ENCODE data around the gene DST.

The DST gene

GRCh38 chr6:56483929-56484328 is 158.8 kb downstream of the DST start:
- H3K36me3 ChIP-seq (replicated peaks), result peaks cover 26% of the 10 kb centered on the region
- no peak overlapping the region for H3K4me3 ChIP-seq (ENCODE audit: low read depth, low read length)
- no peak for DNase-seq
- H3K27ac ChIP-seq, result no peak overlapping the region
- H3K27me3 ChIP-seq (replicated peaks), result no peaks in the 10 kb centered on the region
- TF ChIP-seq, protein P1, sequence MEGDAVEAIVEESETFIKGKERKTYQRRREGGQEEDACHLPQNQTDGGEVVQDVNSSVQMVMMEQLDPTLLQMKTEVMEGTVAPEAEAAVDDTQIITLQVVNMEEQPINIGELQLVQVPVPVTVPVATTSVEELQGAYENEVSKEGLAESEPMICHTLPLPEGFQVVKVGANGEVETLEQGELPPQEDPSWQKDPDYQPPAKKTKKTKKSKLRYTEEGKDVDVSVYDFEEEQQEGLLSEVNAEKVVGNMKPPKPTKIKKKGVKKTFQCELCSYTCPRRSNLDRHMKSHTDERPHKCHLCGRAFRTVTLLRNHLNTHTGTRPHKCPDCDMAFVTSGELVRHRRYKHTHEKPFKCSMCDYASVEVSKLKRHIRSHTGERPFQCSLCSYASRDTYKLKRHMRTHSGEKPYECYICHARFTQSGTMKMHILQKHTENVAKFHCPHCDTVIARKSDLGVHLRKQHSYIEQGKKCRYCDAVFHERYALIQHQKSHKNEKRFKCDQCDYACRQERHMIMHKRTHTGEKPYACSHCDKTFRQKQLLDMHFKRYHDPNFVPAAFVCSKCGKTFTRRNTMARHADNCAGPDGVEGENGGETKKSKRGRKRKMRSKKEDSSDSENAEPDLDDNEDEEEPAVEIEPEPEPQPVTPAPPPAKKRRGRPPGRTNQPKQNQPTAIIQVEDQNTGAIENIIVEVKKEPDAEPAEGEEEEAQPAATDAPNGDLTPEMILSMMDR (IDR thresholded peaks at IDR 0.05; ENCODE audit: low read depth, low read length, missing control alignments), result no peak
- in situ Hi-C loops (cut with HindIII; ENCODE audit: low pct_ligation_motif_present, low sequenced_read_pairs), result no loop called here

DNA sequence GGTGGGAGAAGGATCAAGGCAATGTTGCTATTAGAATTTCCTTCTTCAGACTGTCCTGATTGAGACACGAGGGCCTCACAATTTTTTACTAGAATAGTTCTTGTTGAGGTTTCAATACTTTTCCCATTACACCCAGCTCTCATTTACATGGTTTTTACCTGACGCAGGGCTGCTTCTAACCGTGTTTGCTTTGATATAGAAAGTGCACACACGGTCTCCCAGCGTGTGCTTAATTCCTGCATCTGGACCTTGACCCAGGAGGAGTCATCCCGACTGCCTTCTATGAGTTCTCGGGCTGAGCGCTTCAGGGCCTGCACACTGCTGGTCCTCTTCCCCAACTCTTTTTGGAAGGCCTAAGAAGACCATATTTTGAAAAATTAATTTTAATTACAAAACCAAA is 160.2 kb downstream of the DST start:
- no peak overlapping the region for H3K4me3 ChIP-seq (ENCODE audit: low read depth, low read length)
- no peak overlapping the region for H3K27ac ChIP-seq
- H3K27me3 ChIP-seq (replicated peaks), result no peaks in the 10 kb centered on the region
- DNase-seq, result no peak
- TF ChIP-seq, protein P1 (IDR thresholded peaks at IDR 0.05; ENCODE audit: low read depth, low read length, missing control alignments), result no peak
- H3K36me3 ChIP-seq (replicated peaks), result peaks cover 26% of the 10 kb centered on the region
- in situ Hi-C loops (cut with HindIII; ENCODE audit: low pct_ligation_motif_present, low sequenced_read_pairs), result no loop called here

DNA sequence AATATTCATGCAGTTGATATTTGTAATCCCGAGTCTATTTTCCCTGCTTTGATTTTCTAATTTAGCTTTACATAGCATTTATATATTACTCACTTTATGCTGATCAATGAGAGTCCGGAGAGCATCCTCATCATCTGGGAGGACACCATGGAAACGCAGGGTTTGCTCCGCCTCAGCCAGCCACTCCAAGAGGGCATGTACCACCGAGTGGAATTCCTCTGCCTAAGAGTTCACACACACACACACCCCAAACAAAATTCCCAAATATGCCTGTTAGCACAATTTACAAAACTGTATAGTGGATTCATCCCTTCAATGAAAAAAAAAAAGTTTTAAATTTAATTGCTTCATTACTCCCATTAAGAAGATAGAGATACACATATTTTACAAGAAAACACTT is 160.7 kb downstream of the DST start:
- Histone ChIP-seq H3K4me3 (ENCODE audit: low read depth, low read length) (no peak overlapping the region), H3K36me3 (replicated peaks) (peaks cover 32% of the 10 kb centered on the region), H3K27ac (no peak overlapping the region), H3K27me3 (replicated peaks) (no peaks in the 10 kb centered on the region)
- in situ Hi-C loops (cut with HindIII; ENCODE audit: low pct_ligation_motif_present, low sequenced_read_pairs), result no loop called here
- no peak for DNase-seq
- TF ChIP-seq, protein P1 (IDR thresholded peaks at IDR 0.05; ENCODE audit: low read depth, low read length, missing control alignments), result no peak

DNA sequence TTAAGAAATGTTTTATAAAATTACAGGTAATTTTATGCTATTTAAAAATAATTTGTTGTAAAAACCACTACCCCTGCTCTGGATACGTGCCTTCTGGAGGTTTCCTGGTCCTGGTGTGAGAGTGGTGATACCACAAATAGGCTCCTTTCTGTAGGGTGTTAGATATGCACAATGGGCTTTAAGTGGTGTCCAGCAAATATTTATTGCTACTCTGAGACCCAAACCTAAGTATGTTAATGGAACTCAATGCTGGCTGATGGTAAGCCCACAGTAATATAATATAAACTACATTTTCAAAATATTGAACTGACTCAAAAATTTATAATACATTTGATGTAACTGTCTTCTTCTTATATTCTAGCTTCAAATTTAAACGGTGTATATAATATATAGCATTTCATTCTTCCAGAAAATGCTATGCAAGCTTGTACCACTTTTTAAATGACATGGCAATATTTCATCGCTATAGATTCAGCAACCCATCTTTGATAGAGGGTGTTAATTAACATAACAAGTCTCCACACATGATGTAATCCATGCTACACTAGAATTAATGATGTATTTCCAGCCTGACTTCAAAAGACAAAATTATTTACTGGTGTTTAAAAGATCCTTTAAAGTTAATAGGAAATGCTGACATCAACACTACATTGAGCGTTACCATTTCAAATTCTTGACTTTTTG is 161.9 kb downstream of the DST start:
- in situ Hi-C loops (cut with HindIII; ENCODE audit: low pct_ligation_motif_present, low sequenced_read_pairs), result no loop called here
- H3K4me3 ChIP-seq (ENCODE audit: low read depth, low read length), result no peak overlapping the region
- no peak overlapping the region for H3K27ac ChIP-seq
- TF ChIP-seq, protein P1 (IDR thresholded peaks at IDR 0.05; ENCODE audit: low read depth, low read length, missing control alignments), result no peak
- no peaks in the 10 kb centered on the region for H3K27me3 ChIP-seq (replicated peaks)
- H3K36me3 ChIP-seq (replicated peaks), result peaks cover 33% of the 10 kb centered on the region
- no peak for DNase-seq

DNA sequence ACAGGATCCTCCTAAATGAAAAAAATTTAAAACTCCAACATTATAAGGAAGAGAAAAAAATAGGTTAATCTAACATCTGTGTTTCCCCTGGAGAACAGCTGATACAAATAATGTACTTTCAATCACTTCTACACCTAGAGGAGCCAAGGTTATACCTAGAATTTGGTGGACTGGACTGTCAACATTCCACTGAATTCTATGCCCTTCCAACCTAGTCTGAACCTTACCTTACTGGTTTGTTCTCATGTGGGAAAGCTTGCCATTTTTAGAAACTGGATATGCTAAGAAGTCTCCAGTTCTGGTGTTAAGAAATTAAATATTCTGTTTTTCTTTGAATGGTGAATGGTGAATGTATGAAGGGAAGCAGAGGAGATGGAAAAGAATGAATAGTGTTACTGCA is 162.4 kb downstream of the DST start:
- in situ Hi-C loops (cut with HindIII; ENCODE audit: low pct_ligation_motif_present, low sequenced_read_pairs), result no loop called here

More for the DNA sequence above, 162.4 kb downstream of the DST start:
- peaks cover 39% of the 10 kb centered on the region for H3K36me3 ChIP-seq (replicated peaks)
- TF ChIP-seq, protein P1 (IDR thresholded peaks at IDR 0.05; ENCODE audit: low read depth, low read length, missing control alignments), result no peak
- no peak overlapping the region for H3K4me3 ChIP-seq (ENCODE audit: low read depth, low read length)
- no peak for DNase-seq
- H3K27ac ChIP-seq, result no peak overlapping the region
- H3K27me3 ChIP-seq (replicated peaks), result no peaks in the 10 kb centered on the region
